Keratinocyte (primary cell): Measurements from ENCODE around the gene ZNF212.
"Not testable (repeated sequence)": the region's sequence is repeated elsewhere in the genome, so short reads cannot be mapped to it uniquely, and the experiment has no call there.

ENCODE experiments used
- CTCF ChIP-seq, 3 experiments: IDR thresholded peaks in 1 of 3; conservative IDR thresholded peaks in 1 of 3; optimal IDR thresholded peaks in 1 of 3; 2 replicates in 2 of 3; 3 replicates in 1 of 3; pipeline versions ENCODE3 to v1.5.1; 2011; ENCODE audit warnings: low read length in 3 of 3, mild to moderate bottlenecking in 3 of 3, moderate library complexity in 2 of 3, control low read depth in 1 of 3, inconsistent platforms in 1 of 3; ENCODE audit not compliant: insufficient read depth in 2 of 3; ENCODE audit errors: extremely low read depth in 1 of 3
- EZH2 ChIP-seq: IDR thresholded peaks from one replicate; pipeline ENCODE4 v1.6.1; 2012; ENCODE audit warnings: inconsistent platforms, mild to moderate bottlenecking, low read length, moderate library complexity

GRCh38 chr7:149274424-149274823, 35.0 kb downstream of the ZNF212 start:
- not testable (repeated sequence) for TF ChIP-seq CTCF (optimal IDR thresholded peaks at IDR 0.05 in 1 of 3, IDR thresholded peaks at IDR 0.05 in 1 of 3, conservative IDR thresholded peaks at IDR 0.05 in 1 of 3; ENCODE audit: extremely low read depth in 1 of 3, insufficient read depth in 2 of 3, low read length in 3 of 3); EZH2
